Lower leg skin (tissue), 3 donors: Measurements from ENCODE around the gene FGFBP3.

ENCODE experiments used
- POLR2A ChIP-seq, 2 donors: fragments of 450-650 bp; IDR thresholded peaks; one replicate each; pipeline ENCODE4 v1.6.1; 2016 to 2017; ENCODE audit warnings: antibody characterized with exemption in 2 of 2, mild to moderate bottlenecking in 1 of 2, moderate library complexity in 1 of 2
- TF ChIP-seq, protein P1 (sequence below), 3 donors: fragments of 450-650 bp; IDR thresholded peaks; one replicate each; pipeline ENCODE4 v1.5.1; 2016; ENCODE audit warnings: antibody characterized with exemption in 3 of 3, mild to moderate bottlenecking in 3 of 3, moderate library complexity in 2 of 3

DNA sequence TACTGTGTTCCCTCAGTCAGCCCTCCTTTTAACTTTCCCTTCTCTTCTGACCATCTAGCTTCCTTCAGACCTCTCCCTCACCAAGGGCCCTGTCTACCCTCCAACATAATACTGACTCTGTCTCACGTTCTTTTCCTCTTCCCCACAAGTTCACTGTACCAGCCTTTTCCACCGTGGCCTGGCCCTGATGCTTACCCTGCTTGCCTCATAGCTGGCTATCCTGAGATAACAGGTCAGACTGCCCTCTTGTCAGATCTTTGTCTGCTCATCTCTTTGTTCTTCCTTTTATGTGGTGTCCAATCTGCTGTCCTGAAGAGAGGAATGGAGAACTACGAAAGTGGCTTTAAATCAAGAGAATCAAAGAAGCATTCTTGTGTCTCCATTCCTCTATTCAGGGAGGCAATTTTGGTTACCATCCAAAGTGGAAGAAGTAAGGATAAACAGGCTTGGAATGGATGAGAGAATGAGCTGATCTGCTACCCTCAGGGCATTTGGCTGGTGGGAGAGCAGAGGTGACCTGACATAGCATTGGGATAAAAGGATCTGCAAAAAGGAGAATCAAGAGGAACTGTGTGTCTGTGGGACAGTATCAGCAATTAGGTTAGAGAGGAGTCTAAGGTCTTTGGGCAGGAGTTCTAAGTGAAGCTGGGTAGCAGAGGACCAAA is 22.4 kb upstream of the FGFBP3 start:
- TF ChIP-seq, protein P1, sequence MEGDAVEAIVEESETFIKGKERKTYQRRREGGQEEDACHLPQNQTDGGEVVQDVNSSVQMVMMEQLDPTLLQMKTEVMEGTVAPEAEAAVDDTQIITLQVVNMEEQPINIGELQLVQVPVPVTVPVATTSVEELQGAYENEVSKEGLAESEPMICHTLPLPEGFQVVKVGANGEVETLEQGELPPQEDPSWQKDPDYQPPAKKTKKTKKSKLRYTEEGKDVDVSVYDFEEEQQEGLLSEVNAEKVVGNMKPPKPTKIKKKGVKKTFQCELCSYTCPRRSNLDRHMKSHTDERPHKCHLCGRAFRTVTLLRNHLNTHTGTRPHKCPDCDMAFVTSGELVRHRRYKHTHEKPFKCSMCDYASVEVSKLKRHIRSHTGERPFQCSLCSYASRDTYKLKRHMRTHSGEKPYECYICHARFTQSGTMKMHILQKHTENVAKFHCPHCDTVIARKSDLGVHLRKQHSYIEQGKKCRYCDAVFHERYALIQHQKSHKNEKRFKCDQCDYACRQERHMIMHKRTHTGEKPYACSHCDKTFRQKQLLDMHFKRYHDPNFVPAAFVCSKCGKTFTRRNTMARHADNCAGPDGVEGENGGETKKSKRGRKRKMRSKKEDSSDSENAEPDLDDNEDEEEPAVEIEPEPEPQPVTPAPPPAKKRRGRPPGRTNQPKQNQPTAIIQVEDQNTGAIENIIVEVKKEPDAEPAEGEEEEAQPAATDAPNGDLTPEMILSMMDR (IDR thresholded peaks at IDR 0.05) = no peak
- no peak for TF ChIP-seq POLR2A (IDR thresholded peaks at IDR 0.05)
